Panc1 (cell line): ENCODE measurements around the gene CYTH4.

Experiments
- POLR2AphosphoS5 ChIP-seq: IDR thresholded peaks from 2 replicates; pipeline ENCODE4 v1.6.1; 2012; ENCODE audit warnings: mild to moderate bottlenecking, low read depth, low read length, moderate library complexity
- SIN3A ChIP-seq: IDR thresholded peaks from 2 replicates; pipeline ENCODE4 v1.6.1; 2012; ENCODE audit warnings: low read depth, mild to moderate bottlenecking, low read length, moderate library complexity, borderline replicate concordance; ENCODE audit not compliant: insufficient read depth
- TCF7L2 ChIP-seq: IDR thresholded peaks from 2 replicates; pipeline ENCODE4 v1.6.1; 2011; ENCODE audit warnings: mild to moderate bottlenecking, low read depth, low read length, inconsistent platforms
- TF ChIP-seq, protein P1 (sequence below): fragments of 450-650 bp; IDR thresholded peaks from 2 replicates; pipeline ENCODE4 v1.5.1; 2017; ENCODE audit warnings: mild to moderate bottlenecking
- TF ChIP-seq, protein P2 (sequence below), 2 experiments: IDR thresholded peaks; 2 replicates each; pipeline ENCODE4 v1.6.1; 2011 to 2012; ENCODE audit warnings: low read depth in 2 of 2, control low read depth in 1 of 2, low read length in 1 of 2, mild to moderate bottlenecking in 1 of 2, moderate library complexity in 1 of 2; ENCODE audit not compliant: insufficient read depth in 1 of 2

DNA sequence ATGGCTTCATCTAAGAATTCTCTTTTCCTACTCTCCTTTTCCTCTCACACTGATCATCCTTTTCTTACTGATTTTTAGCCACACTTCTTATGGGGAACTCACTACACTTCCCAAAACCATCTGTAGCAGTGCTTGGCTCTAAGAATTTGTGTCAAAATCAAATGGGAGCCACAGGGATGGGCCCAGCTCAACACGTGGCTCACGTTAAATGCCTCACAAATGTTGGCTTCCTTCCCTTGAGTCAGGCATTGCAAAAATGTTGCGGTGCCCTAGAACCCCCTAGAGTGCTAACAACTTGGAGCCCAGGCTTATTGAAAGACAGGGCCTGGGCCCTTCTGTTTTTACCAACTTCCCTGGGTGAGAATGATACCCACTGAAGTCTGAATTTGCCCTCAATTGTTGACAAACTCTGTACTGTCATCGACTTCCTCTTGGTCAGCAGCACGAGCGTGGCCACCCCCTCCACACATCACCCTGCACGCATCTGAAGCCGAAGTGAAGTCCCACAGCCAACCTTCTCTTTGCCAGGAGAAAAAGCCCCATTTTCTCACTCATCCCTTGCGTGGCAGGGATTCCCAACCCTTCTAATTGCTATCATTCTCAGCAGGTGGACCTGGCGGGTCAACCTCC, 75.3 kb downstream of the CYTH4 start:
- TF ChIP-seq, protein P1, sequence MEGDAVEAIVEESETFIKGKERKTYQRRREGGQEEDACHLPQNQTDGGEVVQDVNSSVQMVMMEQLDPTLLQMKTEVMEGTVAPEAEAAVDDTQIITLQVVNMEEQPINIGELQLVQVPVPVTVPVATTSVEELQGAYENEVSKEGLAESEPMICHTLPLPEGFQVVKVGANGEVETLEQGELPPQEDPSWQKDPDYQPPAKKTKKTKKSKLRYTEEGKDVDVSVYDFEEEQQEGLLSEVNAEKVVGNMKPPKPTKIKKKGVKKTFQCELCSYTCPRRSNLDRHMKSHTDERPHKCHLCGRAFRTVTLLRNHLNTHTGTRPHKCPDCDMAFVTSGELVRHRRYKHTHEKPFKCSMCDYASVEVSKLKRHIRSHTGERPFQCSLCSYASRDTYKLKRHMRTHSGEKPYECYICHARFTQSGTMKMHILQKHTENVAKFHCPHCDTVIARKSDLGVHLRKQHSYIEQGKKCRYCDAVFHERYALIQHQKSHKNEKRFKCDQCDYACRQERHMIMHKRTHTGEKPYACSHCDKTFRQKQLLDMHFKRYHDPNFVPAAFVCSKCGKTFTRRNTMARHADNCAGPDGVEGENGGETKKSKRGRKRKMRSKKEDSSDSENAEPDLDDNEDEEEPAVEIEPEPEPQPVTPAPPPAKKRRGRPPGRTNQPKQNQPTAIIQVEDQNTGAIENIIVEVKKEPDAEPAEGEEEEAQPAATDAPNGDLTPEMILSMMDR = no peak
- TF ChIP-seq POLR2AphosphoS5 = no peak
- no peak for TF ChIP-seq SIN3A
- TF ChIP-seq, protein P2, sequence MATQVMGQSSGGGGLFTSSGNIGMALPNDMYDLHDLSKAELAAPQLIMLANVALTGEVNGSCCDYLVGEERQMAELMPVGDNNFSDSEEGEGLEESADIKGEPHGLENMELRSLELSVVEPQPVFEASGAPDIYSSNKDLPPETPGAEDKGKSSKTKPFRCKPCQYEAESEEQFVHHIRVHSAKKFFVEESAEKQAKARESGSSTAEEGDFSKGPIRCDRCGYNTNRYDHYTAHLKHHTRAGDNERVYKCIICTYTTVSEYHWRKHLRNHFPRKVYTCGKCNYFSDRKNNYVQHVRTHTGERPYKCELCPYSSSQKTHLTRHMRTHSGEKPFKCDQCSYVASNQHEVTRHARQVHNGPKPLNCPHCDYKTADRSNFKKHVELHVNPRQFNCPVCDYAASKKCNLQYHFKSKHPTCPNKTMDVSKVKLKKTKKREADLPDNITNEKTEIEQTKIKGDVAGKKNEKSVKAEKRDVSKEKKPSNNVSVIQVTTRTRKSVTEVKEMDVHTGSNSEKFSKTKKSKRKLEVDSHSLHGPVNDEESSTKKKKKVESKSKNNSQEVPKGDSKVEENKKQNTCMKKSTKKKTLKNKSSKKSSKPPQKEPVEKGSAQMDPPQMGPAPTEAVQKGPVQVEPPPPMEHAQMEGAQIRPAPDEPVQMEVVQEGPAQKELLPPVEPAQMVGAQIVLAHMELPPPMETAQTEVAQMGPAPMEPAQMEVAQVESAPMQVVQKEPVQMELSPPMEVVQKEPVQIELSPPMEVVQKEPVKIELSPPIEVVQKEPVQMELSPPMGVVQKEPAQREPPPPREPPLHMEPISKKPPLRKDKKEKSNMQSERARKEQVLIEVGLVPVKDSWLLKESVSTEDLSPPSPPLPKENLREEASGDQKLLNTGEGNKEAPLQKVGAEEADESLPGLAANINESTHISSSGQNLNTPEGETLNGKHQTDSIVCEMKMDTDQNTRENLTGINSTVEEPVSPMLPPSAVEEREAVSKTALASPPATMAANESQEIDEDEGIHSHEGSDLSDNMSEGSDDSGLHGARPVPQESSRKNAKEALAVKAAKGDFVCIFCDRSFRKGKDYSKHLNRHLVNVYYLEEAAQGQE (IDR thresholded peaks at IDR 0.05; ENCODE audit: insufficient read depth in 1 of 2, low read depth in 2 of 2, low read length in 1 of 2) = no peak
- TF ChIP-seq TCF7L2 = no peak
